Gastrocnemius medialis (tissue), 4 donors: ENCODE data around the gene RGS7BP.

Experiments used
- POLR2A ChIP-seq, 2 donors: fragments of 450-650 bp; IDR thresholded peaks; one replicate each; pipeline ENCODE4 v1.6.1; 2017; ENCODE audit warnings: antibody characterized with exemption in 2 of 2, mild to moderate bottlenecking in 2 of 2, moderate library complexity in 2 of 2
- TF ChIP-seq, protein P1 (sequence below), 5 experiments: fragments of 450-650 bp in 3 of 5; fragments of 200-600 bp in 2 of 5; sonication (generic) in 2 of 5; IDR thresholded peaks in 4 of 5; conservative IDR thresholded peaks in 1 of 5; 1 replicate in 4 of 5; 2 replicates in 1 of 5; pipeline ENCODE4 v1.5.1; 2016 to 2019; ENCODE audit warnings: antibody characterized with exemption in 5 of 5, mild to moderate bottlenecking in 3 of 5, moderate library complexity in 3 of 5

DNA sequence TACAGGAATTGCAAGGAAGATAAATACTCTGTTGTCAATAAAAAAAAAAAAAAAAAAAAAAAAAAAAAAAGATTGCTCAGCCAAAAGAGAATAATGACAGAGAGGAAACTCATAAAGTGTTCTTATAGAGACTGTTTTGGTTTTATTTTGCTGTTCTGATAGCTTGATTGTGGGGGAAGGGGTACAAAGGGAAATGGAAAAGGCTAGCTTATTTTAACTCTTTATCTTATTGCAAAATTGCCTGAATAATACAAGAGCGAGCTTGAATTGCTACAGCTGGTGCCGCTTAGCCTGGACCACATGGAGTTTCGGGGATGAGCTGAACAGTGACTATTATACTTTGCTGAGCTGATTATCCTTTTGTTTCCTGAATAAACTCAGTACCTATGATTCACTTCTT lies 153.5 kb downstream of the RGS7BP start:
- TF ChIP-seq, protein P1, sequence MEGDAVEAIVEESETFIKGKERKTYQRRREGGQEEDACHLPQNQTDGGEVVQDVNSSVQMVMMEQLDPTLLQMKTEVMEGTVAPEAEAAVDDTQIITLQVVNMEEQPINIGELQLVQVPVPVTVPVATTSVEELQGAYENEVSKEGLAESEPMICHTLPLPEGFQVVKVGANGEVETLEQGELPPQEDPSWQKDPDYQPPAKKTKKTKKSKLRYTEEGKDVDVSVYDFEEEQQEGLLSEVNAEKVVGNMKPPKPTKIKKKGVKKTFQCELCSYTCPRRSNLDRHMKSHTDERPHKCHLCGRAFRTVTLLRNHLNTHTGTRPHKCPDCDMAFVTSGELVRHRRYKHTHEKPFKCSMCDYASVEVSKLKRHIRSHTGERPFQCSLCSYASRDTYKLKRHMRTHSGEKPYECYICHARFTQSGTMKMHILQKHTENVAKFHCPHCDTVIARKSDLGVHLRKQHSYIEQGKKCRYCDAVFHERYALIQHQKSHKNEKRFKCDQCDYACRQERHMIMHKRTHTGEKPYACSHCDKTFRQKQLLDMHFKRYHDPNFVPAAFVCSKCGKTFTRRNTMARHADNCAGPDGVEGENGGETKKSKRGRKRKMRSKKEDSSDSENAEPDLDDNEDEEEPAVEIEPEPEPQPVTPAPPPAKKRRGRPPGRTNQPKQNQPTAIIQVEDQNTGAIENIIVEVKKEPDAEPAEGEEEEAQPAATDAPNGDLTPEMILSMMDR (IDR thresholded peaks at IDR 0.05 in 4 of 5, conservative IDR thresholded peaks at IDR 0.05 in 1 of 5), result no peak
- TF ChIP-seq POLR2A (IDR thresholded peaks at IDR 0.05), result no peak
